A549 (cell line): ENCODE data around the gene AUH. TPM values are rescaled to one million over a fixed set of nuclear protein-coding genes. Genes with fewer than 3 reads are reported as not detected.

ENCODE experiments used
- ATAC-seq, 2 experiments: fragments of 200-7000 bp in 1 of 2; fragments of >200 bp in 1 of 2; cut with Nextera tagmentation in 1 of 2; cut with Tn5 transposase in 1 of 2; 3 replicates each; pipeline versions ENCODE4 v1.8.0 to v1.9.1; 2018 to 2020; ENCODE audit warnings: mild to moderate bottlenecking in 1 of 2, moderate library complexity in 1 of 2
- CTCF ChIA-PET: fragments of 300-600 bp; sonication (Branson Sonifier 250); formaldehyde crosslinking; extraction: SDS; loops from one replicate; lab custom pipeline; 2021; ENCODE audit warnings: antibody characterized with exemption, inconsistent platforms; lab: Yijun Ruan, JAX
- POLR2A ChIA-PET: fragments of 350-600 bp; formaldehyde crosslinking; extraction: SDS; loops from one replicate; lab custom pipeline; 2021; ENCODE audit warnings: antibody characterized with exemption, inconsistent platforms; lab: Yijun Ruan, JAX
- DNase-seq, 2 experiments: peaks; one replicate each; pipeline versions ENCODE4 v3.0.0 to v3.0.0-alpha.2; 2011 to 2016; ENCODE audit warnings: low read depth in 1 of 2, low spot score in 1 of 2
- FAIRE-seq: peaks from 2 replicates; lab custom pipeline; 2011; peaks lifted over from hg19 to GRCh38; lab: Jason Lieb, UNC
- H3K27ac ChIP-seq, 2 experiments: fragments of >200 bp; sonication (Bioruptor Twin); formaldehyde crosslinking; 3 replicates each; pipeline ENCODE4 v1.5.1; 2016 to 2017
- H3K4me1 ChIP-seq: fragments of >200 bp; sonication (Bioruptor Twin); formaldehyde crosslinking; 3 replicates; pipeline ENCODE4 v1.6.1; 2016
- H3K4me2 ChIP-seq: fragments of >200 bp; sonication (Bioruptor Twin); formaldehyde crosslinking; 3 replicates; pipeline ENCODE4 v1.6.1; 2016
- H3K4me3 ChIP-seq: fragments of >200 bp; sonication (Bioruptor Twin); formaldehyde crosslinking; 3 replicates; pipeline ENCODE4 v1.5.1; 2016
- H3K9me3 ChIP-seq: fragments of >200 bp; sonication (Bioruptor Twin); formaldehyde crosslinking; 3 replicates; pipeline ENCODE4 v1.6.1; 2016
- BHLHE40 ChIP-seq: IDR thresholded peaks from 2 replicates; pipeline ENCODE4 v1.6.1; 2012; ENCODE audit warnings: low read depth, low read length, inconsistent platforms
- CHD2 ChIP-seq: fragments of 150-350 bp; IDR thresholded peaks from 2 replicates; pipeline ENCODE4 v1.6.1; 2014; ENCODE audit warnings: low read length; ENCODE audit not compliant: partially characterized antibody
- CHD4 ChIP-seq: fragments of 200-600 bp; sonication (generic); IDR thresholded peaks from 2 replicates; pipeline ENCODE4 v1.6.1; 2016; ENCODE audit warnings: antibody characterized with exemption, mild to moderate bottlenecking, borderline replicate concordance
- ELK1 ChIP-seq: fragments of 150-350 bp; IDR thresholded peaks from 2 replicates; pipeline ENCODE4 v1.6.1; 2014; ENCODE audit warnings: low read depth, mild to moderate bottlenecking, low read length
- HDAC2 ChIP-seq: fragments of 200-600 bp; sonication (generic); IDR thresholded peaks from 2 replicates; pipeline ENCODE4 v1.6.1; 2016
- HEYL ChIP-seq: fragments of 250-450 bp; sonication (Bioruptor Pico); IDR thresholded peaks from 2 replicates; pipeline ENCODE4 v1.8.0; 2021; ENCODE audit warnings: mild to moderate bottlenecking, moderate library complexity
- HOXB13 ChIP-seq: fragments of 250-450 bp; sonication (Bioruptor Pico); IDR thresholded peaks from 2 replicates; pipeline ENCODE4 v1.5.0; 2020; ENCODE audit warnings: low read depth, mild to moderate bottlenecking, moderate library complexity
- KDM1A ChIP-seq: fragments of 200-600 bp; sonication (generic); IDR thresholded peaks from 2 replicates; pipeline ENCODE4 v1.6.1; 2016; ENCODE audit warnings: low read depth, mild to moderate bottlenecking
- MAX ChIP-seq: IDR thresholded peaks from 2 replicates; pipeline ENCODE4 v1.6.1; 2012
- MAZ ChIP-seq: fragments of 150-350 bp; IDR thresholded peaks from 2 replicates; pipeline ENCODE4 v1.6.1; 2014; ENCODE audit warnings: antibody characterized with exemption, low read depth, low read length, borderline replicate concordance
- MYC ChIP-seq: IDR thresholded peaks from 2 replicates; pipeline ENCODE4 v1.6.1; 2012; ENCODE audit warnings: mild to moderate bottlenecking, inconsistent platforms, low read length, improper control_type of control experiment, borderline replicate concordance
- NFE2L2 ChIP-seq: fragments of 150-350 bp; conservative IDR thresholded peaks from 2 replicates; pipeline ENCODE4 v1.6.1; 2014; ENCODE audit warnings: low read length
- PHF8 ChIP-seq: fragments of 200-600 bp; sonication (generic); IDR thresholded peaks from 2 replicates; pipeline ENCODE4 v1.6.1; 2016; ENCODE audit warnings: low read depth, mild to moderate bottlenecking, antibody characterized with exemption, moderate library complexity, borderline replicate concordance
- POLR2A ChIP-seq: IDR thresholded peaks from 2 replicates; pipeline ENCODE4 v1.6.1; 2012; ENCODE audit warnings: mild to moderate bottlenecking, low read length
- POLR2AphosphoS2 ChIP-seq: conservative IDR thresholded peaks from 2 replicates; pipeline ENCODE4 v1.6.1; 2012; ENCODE audit warnings: low read length, improper control_type of control experiment, inconsistent platforms
- RCOR1 ChIP-seq: fragments of 150-350 bp; IDR thresholded peaks from 2 replicates; pipeline ENCODE4 v1.6.1; 2014; ENCODE audit warnings: antibody characterized with exemption, low read length, low read depth
- SMC3 ChIP-seq: fragments of >200 bp; sonication (Bioruptor Twin); formaldehyde crosslinking; IDR thresholded peaks from 3 replicates; pipeline ENCODE4 v1.6.1; 2018; ENCODE audit warnings: inconsistent platforms
- SREBF2 ChIP-seq: fragments of 450-650 bp; IDR thresholded peaks from 2 replicates; pipeline ENCODE4 v1.6.1; 2014; ENCODE audit warnings: mild to moderate bottlenecking, moderate library complexity
- ZC3H11A ChIP-seq: fragments of 450-650 bp; IDR thresholded peaks from 2 replicates; pipeline ENCODE4 v1.6.1; 2014; ENCODE audit warnings: antibody characterized with exemption, mild to moderate bottlenecking
- ZFP36 ChIP-seq: fragments of 450-650 bp; IDR thresholded peaks from 2 replicates; pipeline ENCODE4 v1.6.1; 2014; ENCODE audit warnings: borderline replicate concordance; ENCODE audit not compliant: partially characterized antibody
- ZNF302 ChIP-seq: fragments of 250-450 bp; sonication (Bioruptor Pico); IDR thresholded peaks from 2 replicates; pipeline ENCODE4 v1.9.0; 2021; ENCODE audit warnings: inconsistent platforms, mild to moderate bottlenecking, moderate library complexity
- WGBS: methylation state at CpG from one replicate; pipeline ENCODE4 v1.1.6; 2017; ENCODE audit errors: missing lambda C conversion rate; 5-methylcytosine and 5-hydroxymethylcytosine counted together
- polyA plus RNA-seq, 4 experiments: library from polyadenylated mRNA; depleted of rRNA in 3 of 4; stranded (reverse); fragments of >200 nt; fragmentation: RNase III in 1 of 4; extraction: RNeasy Plus Mini Kit Qiagen cat#74134 plus additional on column Dnase treatment in 1 of 4; gene quantifications; 2 replicates in 3 of 4; 3 replicates in 1 of 4; pipeline ENCODE4 v1.2.3, GENCODE V29; 2011 to 2017
- TF ChIP-seq, protein P1 (sequence below): fragments of >200 bp; sonication (Bioruptor Twin); formaldehyde crosslinking; IDR thresholded peaks from 2 replicates; pipeline ENCODE4 v1.6.1; 2016
- TF ChIP-seq, protein P2 (sequence below): fragments of >200 bp; sonication (Bioruptor Twin); formaldehyde crosslinking; IDR thresholded peaks from 3 replicates; pipeline ENCODE4 v1.5.1; 2016
- TF ChIP-seq, protein P3 (sequence below): fragments of 250-450 bp; sonication (Bioruptor Pico); IDR thresholded peaks from 2 replicates; pipeline ENCODE4 v1.5.0; 2020; ENCODE audit warnings: low read depth, mild to moderate bottlenecking, moderate library complexity

Gene AUH
- polyA plus RNA-seq, 2 of the 4 experiments (the other 2 are of a cell fraction) = 11.1 to 15.9 TPM

- ChIA-PET POLR2A (no interaction called here), CTCF (interaction anchor here (1.9 kb wide), 1 partner anchor 350 kb away, joined by 7 read pairs; no protein-coding TSS in a partner anchor)
- H3K4me3 ChIP-seq = no peak overlapping the region
Measured at GRCh38 chr9:91386765-91387164, 25.0 kb upstream of the AUH start.

DNA sequence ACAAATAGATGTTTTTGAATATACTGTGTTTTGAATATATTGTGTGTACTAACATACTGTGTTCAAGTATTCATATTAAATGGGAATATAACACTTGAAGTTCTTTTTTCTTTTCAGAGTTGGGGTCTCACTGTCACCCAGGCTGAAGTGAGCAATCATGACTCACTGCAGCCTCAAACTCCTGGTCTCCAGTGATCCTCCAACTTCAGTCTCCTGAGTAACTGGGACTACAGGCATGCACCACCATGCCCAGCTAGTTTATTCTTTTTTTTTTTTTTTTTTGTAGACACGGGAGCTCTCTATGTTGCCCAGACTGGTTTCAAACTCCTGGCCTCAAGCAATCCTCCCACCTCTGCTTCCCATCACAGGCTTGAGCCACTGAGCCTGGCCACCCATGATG, 23.2 kb upstream of the AUH start:
- H3K4me1 ChIP-seq = no peaks in the 10 kb centered on the region
- ChIA-PET CTCF (no interaction called here), POLR2A (no interaction called here)
- H3K27ac ChIP-seq = no peak overlapping the region
- ATAC-seq (no peak), DNase-seq (no peak), FAIRE-seq (no peak)
- H3K9me3 ChIP-seq = no peaks in the 10 kb centered on the region
- H3K4me3 ChIP-seq = no peak overlapping the region
- TF ChIP-seq SREBF2 (no peak), HOXB13 (CRISPR knock-in tag) (no peak), POLR2AphosphoS2 (no peak), MAX (no peak), KDM1A (no peak), HDAC2 (no peak), MYC (no peak), ZC3H11A (no peak), CHD2 (no peak), NFE2L2 (no peak), ZNF302 (CRISPR knock-in tag) (no peak), CHD4 (no peak), PHF8 (no peak)
- TF ChIP-seq, protein P1, sequence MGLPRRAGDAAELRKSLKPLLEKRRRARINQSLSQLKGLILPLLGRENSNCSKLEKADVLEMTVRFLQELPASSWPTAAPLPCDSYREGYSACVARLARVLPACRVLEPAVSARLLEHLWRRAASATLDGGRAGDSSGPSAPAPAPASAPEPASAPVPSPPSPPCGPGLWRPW = no peak
- TF ChIP-seq, protein P2, sequence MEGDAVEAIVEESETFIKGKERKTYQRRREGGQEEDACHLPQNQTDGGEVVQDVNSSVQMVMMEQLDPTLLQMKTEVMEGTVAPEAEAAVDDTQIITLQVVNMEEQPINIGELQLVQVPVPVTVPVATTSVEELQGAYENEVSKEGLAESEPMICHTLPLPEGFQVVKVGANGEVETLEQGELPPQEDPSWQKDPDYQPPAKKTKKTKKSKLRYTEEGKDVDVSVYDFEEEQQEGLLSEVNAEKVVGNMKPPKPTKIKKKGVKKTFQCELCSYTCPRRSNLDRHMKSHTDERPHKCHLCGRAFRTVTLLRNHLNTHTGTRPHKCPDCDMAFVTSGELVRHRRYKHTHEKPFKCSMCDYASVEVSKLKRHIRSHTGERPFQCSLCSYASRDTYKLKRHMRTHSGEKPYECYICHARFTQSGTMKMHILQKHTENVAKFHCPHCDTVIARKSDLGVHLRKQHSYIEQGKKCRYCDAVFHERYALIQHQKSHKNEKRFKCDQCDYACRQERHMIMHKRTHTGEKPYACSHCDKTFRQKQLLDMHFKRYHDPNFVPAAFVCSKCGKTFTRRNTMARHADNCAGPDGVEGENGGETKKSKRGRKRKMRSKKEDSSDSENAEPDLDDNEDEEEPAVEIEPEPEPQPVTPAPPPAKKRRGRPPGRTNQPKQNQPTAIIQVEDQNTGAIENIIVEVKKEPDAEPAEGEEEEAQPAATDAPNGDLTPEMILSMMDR = no peak
- WGBS = 42% methylated on average over 1 of the region's 1 CpG
- no peak overlapping the region for H3K4me2 ChIP-seq

More at GRCh38 chr9:91386765-91387164, 25.0 kb upstream of the AUH start:
- no peak for DNase-seq
- Histone ChIP-seq H3K4me2 (no peak overlapping the region), H3K9me3 (no peaks in the 10 kb centered on the region), H3K27ac (no peak overlapping the region), H3K4me1 (no peaks in the 10 kb centered on the region)
- ATAC-seq = no peak
- FAIRE-seq = no peak
- no peak for TF ChIP-seq BHLHE40
- TF ChIP-seq RCOR1 = no peak
- no peak for TF ChIP-seq MAZ
- no peak for TF ChIP-seq HEYL
- TF ChIP-seq HOXB13 (CRISPR knock-in tag) = no peak

GRCh38 chr9:91383577-91383976, 21.9 kb upstream of the AUH start:
- Histone ChIP-seq H3K4me2 (no peak overlapping the region), H3K4me1 (no peaks in the 10 kb centered on the region), H3K9me3 (no peaks in the 10 kb centered on the region), H3K4me3 (no peak overlapping the region), H3K27ac (no peak overlapping the region)
- TF ChIP-seq POLR2A (no peak), POLR2AphosphoS2 (no peak), SMC3 (no peak), ZFP36 (no peak), PHF8 (no peak), ELK1 (no peak)
- TF ChIP-seq, protein P3, sequence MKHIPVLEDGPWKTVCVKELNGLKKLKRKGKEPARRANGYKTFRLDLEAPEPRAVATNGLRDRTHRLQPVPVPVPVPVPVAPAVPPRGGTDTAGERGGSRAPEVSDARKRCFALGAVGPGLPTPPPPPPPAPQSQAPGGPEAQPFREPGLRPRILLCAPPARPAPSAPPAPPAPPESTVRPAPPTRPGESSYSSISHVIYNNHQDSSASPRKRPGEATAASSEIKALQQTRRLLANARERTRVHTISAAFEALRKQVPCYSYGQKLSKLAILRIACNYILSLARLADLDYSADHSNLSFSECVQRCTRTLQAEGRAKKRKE = no peak
- no peak for ATAC-seq
- no peak for FAIRE-seq
- DNase-seq = no peak
- ChIA-PET CTCF (interaction anchor here (0.6 kb wide), 1 partner anchor 294 kb away, joined by 3 read pairs; no protein-coding TSS in a partner anchor), POLR2A (no interaction called here)
